NCI-H82 (cell line): Measurements from ENCODE around the gene NGLY1.

Experiments used
- DNase-seq: peaks from one replicate; lab custom pipeline; 2025; lab: John Stamatoyannopoulos, UW

Gene NGLY1

DNA sequence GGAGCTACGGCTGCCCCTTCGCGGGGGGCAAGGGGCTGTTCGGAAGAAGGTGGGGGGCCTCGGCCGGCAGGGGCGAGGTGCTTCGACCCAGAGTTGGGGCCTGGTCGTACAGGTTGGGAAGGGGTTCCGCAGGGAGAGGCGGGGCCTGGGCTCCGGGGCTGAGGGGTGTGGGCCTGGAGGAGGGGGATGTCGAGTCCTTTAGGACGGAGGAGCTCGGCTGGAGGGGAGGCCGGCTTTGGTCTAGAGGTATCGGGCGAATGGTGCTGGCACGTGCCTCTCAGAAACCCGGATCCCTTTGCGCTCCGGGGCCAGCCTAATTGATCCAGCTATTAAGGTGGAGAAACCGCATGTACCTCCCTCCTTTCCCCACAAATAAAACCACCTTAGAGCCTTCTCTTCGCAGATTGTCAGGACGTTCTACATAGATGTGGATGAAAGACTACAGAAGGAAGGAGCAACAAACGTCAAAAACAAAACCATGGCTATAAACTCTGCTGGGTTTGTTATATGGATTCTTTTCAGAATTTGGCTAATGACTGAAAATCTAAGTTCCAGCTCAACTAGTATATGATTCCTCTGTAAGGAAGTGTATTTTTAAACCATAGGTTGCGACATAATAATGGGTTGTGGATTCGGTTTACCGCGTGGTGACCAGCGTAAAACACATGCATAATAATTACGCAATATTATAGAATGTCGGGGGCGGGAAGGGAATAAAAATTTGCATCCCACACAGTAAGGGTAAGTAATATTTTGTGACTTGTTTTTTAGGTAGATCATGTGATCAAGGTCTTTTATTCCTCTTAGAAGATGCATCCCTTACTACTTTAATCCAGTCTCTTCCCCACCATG lies 644 bp upstream of the NGLY1 start:
- DNase-seq, result peak; percentile 78

DNA sequence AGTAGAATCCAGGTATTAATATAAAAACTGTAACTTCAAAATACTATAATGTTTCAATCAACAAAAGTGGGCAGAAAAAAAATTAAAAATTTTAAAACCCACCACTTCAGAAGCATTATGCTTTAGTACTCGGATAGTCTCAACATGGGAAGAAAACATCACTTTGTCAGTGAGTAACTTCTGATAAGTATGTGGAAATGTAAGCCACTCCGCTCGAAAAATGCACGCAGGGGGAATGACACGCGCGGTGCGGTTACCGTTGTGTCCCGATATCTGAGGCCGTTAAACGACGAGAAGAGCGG lies 656 bp downstream of the NGLY1 start:
- no peak for DNase-seq

DNA sequence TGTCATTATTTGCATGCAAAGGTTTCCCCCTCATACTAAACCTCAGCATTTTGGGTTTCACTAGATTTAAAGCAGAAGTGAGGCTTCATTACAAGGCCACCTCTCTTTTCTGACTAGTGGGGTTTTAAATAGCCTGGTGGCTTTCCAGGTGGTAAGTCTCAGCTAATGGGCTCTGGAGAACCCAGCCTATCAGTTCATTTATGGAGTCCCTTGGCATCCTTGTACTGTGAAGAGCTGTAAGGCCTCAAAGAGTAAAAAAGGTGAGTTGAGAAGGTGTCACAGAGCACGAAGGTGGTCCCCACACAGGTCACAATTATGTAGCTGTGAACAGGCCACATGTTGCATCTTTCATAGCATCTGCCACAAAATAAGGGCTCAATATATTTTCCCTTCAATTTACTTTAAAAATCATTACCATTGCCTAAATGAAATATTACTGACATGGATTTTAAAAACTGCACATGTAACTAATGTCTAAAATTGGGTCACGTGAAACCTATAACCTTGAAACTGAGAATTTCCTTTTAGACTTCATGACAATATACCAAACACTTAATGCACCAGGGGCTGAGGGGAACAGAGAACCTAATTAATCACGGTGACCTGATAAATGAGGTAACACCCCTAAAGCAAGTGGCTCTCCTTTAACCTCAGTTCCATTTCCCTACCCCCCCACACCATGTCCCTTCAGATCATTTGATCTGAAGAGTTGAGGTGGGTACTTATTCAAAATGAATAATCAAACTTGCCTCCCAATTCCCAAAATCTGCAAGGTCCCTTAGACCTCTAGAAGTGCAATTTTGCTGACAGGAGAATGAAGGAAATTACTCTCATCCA lies 1.3 kb downstream of the NGLY1 start:
- no peak for DNase-seq

DNA sequence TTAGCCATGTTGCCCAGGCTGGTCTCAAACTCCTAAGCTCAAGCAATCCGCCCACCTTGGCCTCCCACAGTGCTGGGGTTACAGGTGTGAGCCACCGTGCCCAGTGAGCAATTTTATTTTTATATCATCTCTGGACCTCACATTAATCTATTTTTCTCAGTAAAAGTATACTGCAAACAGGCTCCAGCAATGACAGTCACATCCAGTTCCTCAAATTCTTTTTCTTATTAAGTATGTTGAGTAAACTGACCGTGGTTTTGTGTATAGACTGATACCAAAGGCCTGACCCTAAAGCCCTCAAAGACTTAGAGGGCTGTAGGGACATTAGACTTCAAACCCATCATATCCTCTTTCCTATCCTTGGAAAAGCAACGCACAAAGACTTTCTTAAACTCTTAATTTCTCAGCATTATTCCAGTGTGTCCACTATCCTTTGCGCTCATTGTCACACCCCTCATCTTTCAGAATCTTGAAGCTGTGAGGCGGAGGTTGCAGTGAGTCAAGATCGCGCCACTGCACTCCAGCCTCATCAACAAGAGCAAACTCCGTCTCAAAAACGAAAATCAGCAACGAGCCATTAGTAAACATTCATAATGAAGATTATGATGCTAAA lies 2.0 kb downstream of the NGLY1 start:
- no peak for DNase-seq

DNA sequence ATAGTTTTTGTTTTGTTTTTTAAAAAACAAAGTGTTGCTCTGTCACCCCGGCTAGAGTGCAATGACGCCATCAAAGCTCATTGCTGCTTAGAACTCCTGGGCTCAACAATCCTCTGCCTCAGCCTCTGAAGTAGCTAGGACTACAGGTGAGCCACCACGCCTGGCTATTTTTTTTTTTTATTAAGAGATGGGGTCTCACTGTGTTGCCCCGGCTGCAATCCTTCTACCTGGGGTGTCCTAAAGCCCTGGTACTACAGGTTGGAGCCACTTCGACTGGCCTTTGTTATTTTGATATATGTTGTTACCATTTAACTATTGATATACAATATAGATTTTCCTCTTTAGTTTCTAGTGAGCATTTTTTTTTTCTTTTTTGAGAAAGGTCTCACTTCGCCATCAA lies 2.6 kb downstream of the NGLY1 start:
- no peak for DNase-seq

DNA sequence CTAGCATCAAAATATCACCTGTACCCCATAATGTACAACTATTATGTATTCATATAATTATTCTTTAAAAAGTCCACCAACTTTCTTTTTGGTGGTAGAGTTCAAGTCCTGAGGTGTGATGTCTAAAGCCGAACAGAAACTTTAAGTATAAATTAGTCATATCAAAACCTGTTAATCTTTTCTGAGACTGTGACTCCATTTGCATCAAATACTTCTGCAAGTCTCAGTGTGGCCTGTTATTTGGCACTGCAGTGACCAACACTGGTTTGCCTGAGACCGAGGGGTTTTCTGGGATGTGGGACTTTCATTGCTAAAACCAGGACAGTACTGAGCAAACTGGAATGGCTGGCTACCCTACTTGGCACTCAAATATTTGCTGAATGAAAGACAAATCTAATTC lies 7.3 kb downstream of the NGLY1 start:
- no peak for DNase-seq

DNA sequence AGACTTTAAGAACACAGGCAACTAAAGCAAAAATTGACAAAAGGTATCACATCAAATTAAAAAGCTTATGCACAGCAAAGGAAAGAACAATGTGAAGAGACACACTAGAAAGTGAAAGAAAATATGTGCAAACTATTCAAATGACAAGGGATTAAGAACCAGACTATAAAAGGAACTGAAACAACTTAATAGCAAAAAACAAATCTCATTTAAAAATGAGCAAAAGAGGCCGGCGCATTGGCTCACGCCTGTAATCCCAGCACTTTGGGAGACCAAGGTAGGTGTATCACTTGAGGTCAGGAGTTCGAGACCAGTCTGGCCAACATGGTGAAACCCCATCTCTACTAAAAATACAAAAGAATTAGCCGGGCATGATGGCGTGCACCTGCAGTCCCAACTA lies 14.4 kb downstream of the NGLY1 start:
- DNase-seq, result no peak

DNA sequence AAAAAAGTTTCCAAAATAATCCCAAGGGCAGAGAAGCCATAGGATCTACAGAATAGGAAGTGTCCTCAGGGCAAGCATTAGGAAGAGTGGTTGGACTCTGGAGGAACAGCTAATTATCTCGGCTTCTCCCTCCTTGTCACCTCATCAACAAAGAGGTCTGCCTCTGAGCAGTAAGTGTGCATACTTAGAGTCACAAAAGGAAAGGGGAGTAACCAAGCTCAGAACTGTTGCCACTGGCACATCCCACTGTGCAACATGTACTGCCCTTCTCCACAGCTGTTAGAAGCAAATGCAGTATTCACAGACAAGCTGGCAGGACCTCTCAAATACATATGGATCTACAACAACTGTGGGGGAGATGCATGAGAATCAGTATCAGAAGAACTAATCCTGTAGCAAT lies 31.5 kb downstream of the NGLY1 start:
- DNase-seq, result no peak

DNA sequence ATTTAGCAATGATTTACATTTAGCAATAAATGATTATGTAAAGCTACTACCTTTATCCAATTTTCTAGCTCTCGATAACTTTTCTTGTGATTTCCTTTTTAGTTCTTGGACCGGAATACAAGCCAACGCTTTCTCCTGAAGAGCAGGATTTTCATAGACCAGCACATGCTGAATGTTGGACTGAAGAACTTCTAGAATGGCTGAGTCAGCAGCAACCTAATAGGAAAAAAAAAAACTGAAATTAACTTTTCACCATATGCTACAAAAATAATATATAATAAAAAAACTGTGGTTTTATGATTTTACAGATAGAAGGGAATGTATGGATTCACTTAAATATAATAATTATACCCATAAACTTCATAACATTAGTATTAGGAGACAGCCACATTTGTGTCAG lies 32.2 kb downstream of the NGLY1 start:
- DNase-seq, result no peak

DNA sequence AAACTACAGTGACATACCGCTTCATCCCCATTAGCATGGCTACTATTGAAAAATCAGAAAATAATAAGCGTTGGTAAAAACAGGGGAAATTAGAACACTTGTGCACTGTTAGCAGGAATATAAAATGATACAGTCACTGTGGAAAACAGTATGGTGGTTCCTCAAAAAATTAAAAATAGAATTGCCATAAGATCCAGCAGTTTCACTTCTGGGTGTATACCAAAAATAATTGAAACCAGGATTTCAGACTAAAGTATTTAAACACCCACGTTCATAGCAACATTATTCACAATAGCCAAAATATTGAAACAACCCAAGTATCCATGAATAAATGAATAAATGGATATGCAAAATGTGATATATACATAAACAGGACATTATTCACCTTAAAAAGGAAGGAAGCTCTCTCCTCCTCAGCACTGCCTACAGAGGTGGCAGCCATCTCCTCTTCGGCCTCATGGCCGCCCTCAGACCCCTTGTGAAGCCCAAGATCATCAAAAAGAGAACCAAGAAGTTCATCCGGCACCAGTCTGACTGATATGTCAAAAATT lies 34.1 kb downstream of the NGLY1 start:
- DNase-seq, result no peak

DNA sequence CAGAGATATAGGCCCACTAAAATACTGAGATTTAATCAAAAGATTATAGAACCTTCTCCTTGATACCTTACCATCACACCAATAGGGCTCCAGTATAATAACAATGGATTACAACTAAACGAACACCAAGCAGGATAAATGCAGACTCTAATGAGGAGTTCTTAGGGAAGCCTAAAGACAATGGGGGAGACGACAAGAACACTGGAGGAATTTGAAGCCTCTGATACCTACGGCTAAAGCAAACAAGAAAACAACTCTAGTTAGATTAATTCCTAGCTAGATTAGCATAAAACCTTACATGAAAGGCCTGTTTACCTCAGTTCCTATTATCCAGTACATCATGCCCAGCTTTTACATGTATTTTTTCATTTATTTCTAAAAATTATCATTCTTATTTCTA lies 35.1 kb downstream of the NGLY1 start:
- DNase-seq, result no peak

DNA sequence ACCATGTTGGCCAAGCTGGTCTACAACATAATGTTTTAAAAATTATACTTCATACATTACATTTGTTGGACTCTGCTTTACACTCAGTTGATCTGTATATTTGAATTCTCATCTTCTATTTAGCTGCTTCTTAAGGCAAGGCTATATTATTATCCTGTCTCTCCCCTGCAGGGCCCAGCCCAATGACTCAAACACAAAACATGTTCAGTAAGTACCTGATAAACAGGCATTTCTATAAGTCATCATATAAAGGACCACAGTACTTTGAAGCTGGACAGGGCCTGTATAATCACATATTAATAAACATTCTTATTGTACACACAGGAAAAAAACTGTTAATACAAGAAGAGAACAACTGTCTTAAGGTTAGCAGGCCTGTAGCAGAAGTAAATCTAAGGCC lies 36.2 kb downstream of the NGLY1 start:
- DNase-seq, result no peak

DNA sequence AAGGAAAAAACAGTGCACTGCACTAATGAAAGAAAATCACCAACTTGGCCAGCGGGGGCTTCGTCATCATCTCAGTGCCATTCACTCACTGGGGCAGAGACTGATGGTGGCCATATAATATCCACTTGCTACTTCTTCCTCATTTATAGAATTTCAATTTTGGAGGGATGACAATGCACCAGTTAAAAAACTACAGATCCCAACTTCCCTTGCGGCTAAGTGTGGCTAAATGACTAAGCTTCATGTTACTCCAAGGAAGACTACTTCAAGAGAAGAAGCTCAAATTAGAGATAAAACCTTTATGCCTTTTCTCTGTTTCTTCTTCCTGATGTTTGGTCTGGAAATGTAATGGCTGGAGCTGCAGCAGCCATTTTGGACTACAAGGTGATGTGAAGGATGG lies 38.8 kb downstream of the NGLY1 start:
- no peak for DNase-seq

DNA sequence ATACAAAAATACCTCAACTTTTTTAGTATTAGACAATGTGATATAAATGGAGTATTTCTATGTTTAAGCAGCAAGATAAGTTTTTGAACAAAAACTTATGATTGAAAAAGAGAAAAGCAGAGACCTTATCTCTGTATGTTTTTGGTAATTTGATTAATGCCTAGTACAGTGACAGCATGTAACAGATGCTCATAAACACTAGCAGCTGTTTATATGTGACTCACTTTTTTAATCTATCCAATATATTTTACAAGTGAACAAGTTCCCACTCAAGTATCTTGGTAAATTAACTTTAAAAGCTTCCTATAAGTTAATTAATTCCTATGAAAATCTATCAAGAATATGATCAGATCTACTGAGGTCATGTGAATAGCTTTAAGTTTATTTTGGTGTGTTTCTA lies 55.1 kb downstream of the NGLY1 start:
- DNase-seq, result peak; percentile 24

DNA sequence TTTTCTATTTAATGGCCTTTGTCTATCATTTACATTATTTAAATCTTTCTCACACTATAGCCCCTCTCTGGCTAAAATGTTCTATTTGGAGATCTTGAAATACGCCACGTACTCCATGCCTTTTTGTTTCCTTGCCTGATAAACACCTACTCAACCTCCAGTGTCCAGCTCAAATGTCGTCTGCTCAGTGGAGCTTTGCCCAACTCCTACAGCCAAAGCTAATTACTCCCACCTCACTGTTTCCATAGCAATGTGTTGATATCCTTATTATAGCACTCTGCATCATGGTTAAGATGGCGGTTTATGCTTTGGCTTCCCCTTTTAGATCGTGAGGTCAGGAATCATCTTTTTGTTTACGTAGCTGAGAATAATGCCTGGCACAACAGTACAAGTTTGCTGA lies 55.9 kb downstream of the NGLY1 start:
- peak; percentile 53 for DNase-seq

DNA sequence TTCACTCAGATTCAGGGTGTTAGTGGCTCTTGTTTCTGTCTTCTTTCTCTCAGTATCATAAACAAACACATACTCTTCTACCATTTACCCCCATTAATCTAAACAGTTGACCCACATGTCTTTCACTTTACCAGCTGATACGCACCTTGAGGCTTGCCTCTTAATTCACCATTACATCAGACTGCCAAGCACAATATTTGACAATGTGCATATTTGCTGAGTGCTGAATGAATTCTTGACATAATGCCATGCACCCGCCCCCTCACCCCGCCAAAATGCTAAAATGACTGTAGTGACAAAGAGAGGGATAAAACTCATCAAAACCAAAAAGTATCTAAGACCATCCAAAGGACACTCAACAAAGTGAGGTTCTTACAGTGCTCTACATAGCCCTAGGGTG lies 57.4 kb downstream of the NGLY1 start:
- no peak for DNase-seq

DNA sequence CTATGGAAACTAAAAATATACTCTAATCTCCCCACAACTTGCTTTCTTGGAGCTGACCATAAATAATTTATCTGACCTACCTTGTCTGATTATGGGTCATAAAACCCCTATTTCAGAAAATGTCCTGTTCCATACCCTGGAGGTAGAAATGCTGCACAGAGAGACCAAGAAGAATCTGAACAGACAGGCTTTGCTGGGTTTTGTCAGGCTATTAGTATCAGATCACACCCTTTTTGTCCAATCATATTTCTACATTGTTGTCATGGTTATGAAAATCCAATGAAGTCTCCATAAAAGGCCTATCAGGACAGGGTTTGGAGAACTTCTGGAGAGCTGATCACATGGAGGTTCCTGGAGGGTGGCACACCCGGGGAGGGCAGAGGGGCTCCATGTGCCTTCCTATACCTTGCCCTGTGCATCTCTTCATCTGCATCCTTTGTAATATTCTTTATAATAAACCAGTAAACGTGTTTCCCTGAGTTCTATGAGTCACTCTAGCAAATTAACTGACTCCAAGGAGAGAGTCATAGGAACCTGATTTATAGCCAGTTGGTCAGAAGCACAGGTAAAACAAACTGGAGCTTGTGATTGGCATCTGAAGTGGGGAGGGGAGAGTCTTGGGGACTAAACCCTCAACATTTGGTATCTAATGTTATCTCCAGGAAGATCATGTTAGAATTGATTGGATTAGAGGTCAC lies 58.1 kb downstream of the NGLY1 start:
- DNase-seq, result peak; percentile 5

DNA sequence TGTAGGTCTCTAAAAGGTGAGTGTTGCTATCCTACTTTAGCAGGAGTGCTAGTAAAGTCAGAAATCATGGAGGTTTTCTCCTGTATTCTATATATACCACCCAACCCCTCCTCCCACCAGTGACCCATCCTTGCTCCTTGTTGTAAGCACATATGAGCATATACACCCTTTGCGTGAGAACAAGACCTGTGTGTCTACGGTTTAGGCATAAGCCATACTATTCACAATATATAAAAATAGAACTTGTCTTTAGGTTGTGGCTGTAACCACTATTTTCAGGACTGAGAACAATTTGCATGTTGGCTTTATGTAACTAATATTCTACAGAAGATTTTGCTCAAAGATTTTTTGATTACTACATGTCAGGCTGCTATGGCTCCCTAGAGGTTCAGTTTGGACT lies 59.4 kb downstream of the NGLY1 start:
- no peak for DNase-seq

DNA sequence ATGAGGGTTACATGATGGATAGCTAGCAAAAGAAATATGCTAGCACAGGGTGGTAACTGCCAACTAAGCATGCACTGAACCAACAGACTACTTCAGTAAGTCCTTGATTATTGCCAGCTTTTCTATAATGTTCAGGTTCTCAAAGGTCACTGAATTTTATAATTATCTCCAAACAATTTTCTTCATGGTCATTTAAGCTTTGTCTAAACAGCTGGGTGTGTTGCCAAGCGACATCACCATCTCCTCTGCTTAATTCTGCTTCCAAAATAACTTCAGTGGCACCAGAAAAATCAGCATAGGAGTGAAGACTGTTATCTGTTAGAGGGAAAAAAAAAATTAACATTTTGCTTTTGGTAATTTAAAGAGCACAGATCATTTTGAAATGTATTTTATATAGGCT lies 63.9 kb downstream of the NGLY1 start:
- DNase-seq, result no peak

DNA sequence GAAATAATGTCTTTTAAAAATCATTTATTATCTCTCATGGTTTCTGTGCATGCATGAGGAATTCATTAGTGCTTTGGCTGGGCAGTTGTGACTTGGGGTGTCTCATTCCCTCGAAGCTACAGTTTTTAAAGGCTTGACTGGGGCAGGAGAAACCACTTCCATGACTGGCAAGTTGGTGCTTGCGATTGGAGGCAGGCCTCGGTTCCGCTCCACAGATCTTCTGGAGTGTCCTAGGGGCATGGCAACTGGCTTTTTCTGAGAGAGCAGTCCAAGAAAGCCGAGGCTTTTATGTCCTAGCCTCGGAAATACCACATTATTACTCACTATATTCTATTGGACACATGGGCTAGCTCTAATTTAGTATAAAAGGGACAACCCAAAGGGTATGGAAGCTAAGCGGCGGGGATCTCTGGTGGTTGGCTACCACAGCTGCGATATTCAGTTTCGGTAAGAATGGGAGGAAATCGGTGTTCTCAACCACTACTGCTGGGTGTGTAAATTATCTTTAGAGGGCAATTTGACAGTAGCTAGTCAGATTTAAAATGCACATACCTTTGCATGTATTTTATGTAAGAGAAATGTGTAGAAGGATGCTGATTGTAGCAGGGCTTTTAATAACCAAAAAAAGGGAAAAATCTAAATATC lies 69.8 kb downstream of the NGLY1 start:
- no peak for DNase-seq

DNA sequence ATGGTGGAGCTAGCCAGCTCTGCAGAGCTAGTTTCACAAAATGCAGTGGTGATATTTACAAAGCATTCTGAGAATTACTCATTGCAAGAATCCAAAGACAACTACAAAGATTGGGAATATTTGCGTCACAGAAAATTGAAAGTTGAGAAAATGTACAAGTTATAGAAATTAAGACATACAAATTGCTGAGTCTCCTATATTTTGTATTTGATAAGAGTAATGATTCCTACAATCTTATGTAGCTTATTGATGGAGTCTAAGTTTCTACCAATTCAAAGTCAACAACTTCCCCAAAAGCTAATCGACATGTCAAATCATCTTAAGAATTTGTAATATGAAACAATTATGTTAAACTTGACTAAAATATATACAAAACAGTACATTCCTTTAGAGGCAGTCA lies 72.2 kb downstream of the NGLY1 start:
- no peak for DNase-seq

DNA sequence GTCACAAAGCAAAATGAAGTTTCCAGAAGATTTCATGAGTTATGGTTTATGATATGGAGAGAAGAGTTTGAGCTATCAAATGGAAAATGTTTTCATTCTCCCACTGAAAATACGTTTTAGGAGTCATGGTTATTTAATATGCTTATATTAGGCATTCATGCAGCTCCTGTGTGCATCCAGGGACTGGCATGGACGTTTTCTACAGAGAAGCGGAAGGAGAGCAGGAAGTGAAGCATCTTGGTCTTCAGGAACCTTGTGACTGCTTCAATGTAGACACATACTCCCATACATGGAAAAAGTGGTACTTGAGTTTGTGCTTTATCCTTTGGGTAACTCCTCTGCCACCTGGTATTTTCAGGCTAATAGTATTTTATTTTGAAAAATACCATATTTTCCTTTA lies 75.2 kb downstream of the NGLY1 start:
- DNase-seq, result no peak
